Heart right ventricle (tissue), 16 donors: ENCODE results near the gene SLC16A10. TPM values are rescaled to one million over a fixed set of nuclear protein-coding genes. Genes with fewer than 3 reads are reported as not detected.

Experiments used
- ATAC-seq, 8 donors: fragments of 200-7000 bp; cut with Tn5 transposase; one replicate each; pipeline ENCODE4 v1.9.1; 2020; ENCODE audit warnings: mild to moderate bottlenecking in 8 of 8, moderate library complexity in 8 of 8, moderate number of reproducible peaks in 1 of 8
- DNase-seq, 2 donors: peaks; one replicate each; pipeline ENCODE4 v3.0.0-alpha.2; 2020
- H3K27ac ChIP-seq, 10 donors: fragments of 200-600 bp; sonication (generic) in 2 of 10; one replicate each; pipeline versions ENCODE4 v1.5.0 to v1.8.0; 2020 to 2022; ENCODE audit warnings: mild to moderate bottlenecking in 3 of 10
- H3K27me3 ChIP-seq, 7 donors: fragments of 200-600 bp; one replicate each; pipeline ENCODE4 v1.8.0; 2021 to 2022; ENCODE audit warnings: mild to moderate bottlenecking in 2 of 7
- H3K36me3 ChIP-seq, 9 donors: fragments of 200-600 bp; sonication (generic) in 1 of 9; one replicate each; pipeline versions ENCODE4 v1.5.0 to v1.8.0; 2020 to 2022; ENCODE audit warnings: mild to moderate bottlenecking in 2 of 9
- H3K4me1 ChIP-seq, 9 donors: fragments of 200-600 bp; sonication (generic) in 1 of 9; one replicate each; pipeline versions ENCODE4 v1.5.0 to v1.8.0; 2020 to 2022; ENCODE audit warnings: mild to moderate bottlenecking in 4 of 9
- H3K4me3 ChIP-seq, 10 donors: fragments of 200-600 bp; sonication (generic) in 2 of 10; one replicate each; pipeline versions ENCODE4 v1.5.0 to v1.8.0; 2020 to 2022; ENCODE audit warnings: mild to moderate bottlenecking in 7 of 10, moderate library complexity in 2 of 10
- H3K9me3 ChIP-seq, 11 donors: fragments of 200-600 bp in 10 of 11; sonication (generic) in 2 of 11; one replicate each; pipeline versions ENCODE4 v1.5.0 to v1.8.0; 2013 to 2022; ENCODE audit warnings: mild to moderate bottlenecking in 2 of 11, control low read depth in 1 of 11, moderate library complexity in 1 of 11
- CTCF ChIP-seq, 9 donors: fragments of 200-600 bp; sonication (generic) in 2 of 9; IDR thresholded peaks; one replicate each; pipeline versions ENCODE4 v1.5.0 to v1.8.0; 2021 to 2022; ENCODE audit warnings: antibody characterized with exemption in 9 of 9, mild to moderate bottlenecking in 5 of 9, moderate library complexity in 1 of 9
- WGBS, 2 donors: extraction: QIAGEN DNeasy Blood & Tissue Kit; methylation state at CpG; one replicate each; pipeline ENCODE4 v1.1.7; 2013; ENCODE audit warnings: inconsistent platforms in 1 of 2; 5-methylcytosine and 5-hydroxymethylcytosine counted together
- intact Hi-C, 10 donors: fragments of 100-400 bp; cut with DNase I; formaldehyde crosslinking; loops; one replicate each; pipeline versions ENCODE4 v1.11.1 to v1.14.2; 2022
- polyA plus RNA-seq, 2 donors: library from polyadenylated mRNA; stranded (reverse); fragments of 200-250 nt; gene quantifications; one replicate each; pipeline ENCODE4 v1.2.3, GENCODE V29; 2013
- total RNA-seq, 10 donors: library from RNA; stranded (reverse); fragmentation: NEBNext Ultra II Directional in 3 of 10; extraction: Animal tissue kit (Norgen Biotek cat#: 25700) in 3 of 10; gene quantifications; one replicate each; pipeline versions ENCODE4 v1.2.1 to v1.2.4, GENCODE V29; 2021 to 2023
- donor health status: Arrhythmogenic right ventricular cardiomyopathy.
- donor health status: ischemic (EF 13 %, LVEDD 7.1; RV severe dilation, severe dysfunction).
- donor health status: healthy with polysubstance abuse.
- donor health status: DM: no; HTN: yes; CAD: no.
- donor health status: DM: no; HTN: no; CAD: no.
- donor health status: ischemic (EF 25% LVEDD 6.9; RV normal size, moderate dysfunction).
- donor health status: ischemic (EF 25% LVEDD 5.7; RV mildly dilated, moderate dysfunction).
- donor health status: healthy.
- donor health status: DM: yes; HTN: yes; CAD: no.
- donor health status: Ischemic cardiomyopathy.
- donor health status: ischemic (EF 35%, LVEDD 5.7; RV mildly dilated, moderate dysfunction).
- donor health status: nonischemic (EF 11% LVEDD 7.7; RV severe dilation, severe dysfunction).
- donor health status: DM: yes; HTN: yes; CAD: no.
- donor health status: PGD.
- donor health status: ischemic (EF 29% LVEDD 5.4; RV normal size, mild dysfunction).
- donor health status: nonischemic (EF 23%, LVEDD 6.1; RV moderate dilation, normal function).

SLC16A10 gene
- total and polyA plus RNA-seq, 12 donors, result 1.4 to 8.1 (median 5.7) TPM

GRCh38 chr6:111269401-111269970, 182.2 kb downstream of the SLC16A10 start:
- H3K9me3 ChIP-seq, result peaks cover 0 to 25% (median 11%) of the 10 kb centered on the region in 11 donors
- H3K27me3 ChIP-seq, result no peaks in the 10 kb centered on the region
- peaks cover 0 to 14% (median 0%) of the 10 kb centered on the region in 9 donors for H3K4me1 ChIP-seq
- DNase-seq (no peak), ATAC-seq (no peak)
- intact Hi-C loops, result loop anchor here in 1 of 10 donors (10.0 kb wide), 1 partner anchor 375 kb away; no protein-coding TSS in a partner anchor
- no peak overlapping the region for H3K27ac ChIP-seq
- peaks cover 0 to 80% (median 13%) of the 10 kb centered on the region in 9 donors for H3K36me3 ChIP-seq
- WGBS, 2 donors, result 95 to 100% methylated on average over 1 of the region's 1 CpG
- no peak for TF ChIP-seq CTCF (IDR thresholded peaks at IDR 0.05)
- no peak overlapping the region for H3K4me3 ChIP-seq

GRCh38 chr6:111270121-111270520, 182.8 kb downstream of the SLC16A10 start:
- WGBS, 2 donors, result 95 to 99% methylated on average over 4 of the region's 4 CpGs
- Histone ChIP-seq H3K36me3 (peaks cover 0 to 80% (median 14%) of the 10 kb centered on the region in 9 donors), H3K4me3 (no peak overlapping the region), H3K4me1 (peaks cover 0 to 14% (median 0%) of the 10 kb centered on the region in 9 donors), H3K27ac (no peak overlapping the region), H3K9me3 (peaks cover 0 to 31% (median 18%) of the 10 kb centered on the region in 11 donors), H3K27me3 (no peaks in the 10 kb centered on the region)
- no peak for DNase-seq
- intact Hi-C loops, result no loop called here
- TF ChIP-seq CTCF (IDR thresholded peaks at IDR 0.05), result no peak
- no peak for ATAC-seq

- Histone ChIP-seq H3K4me3 (no peak overlapping the region), H3K4me1 (no peaks in the 10 kb centered on the region), H3K27ac (no peak overlapping the region), H3K36me3 (peaks cover 0 to 89% (median 35%) of the 10 kb centered on the region in 9 donors), H3K27me3 (no peaks in the 10 kb centered on the region), H3K9me3 (peaks cover 0 to 45% (median 21%) of the 10 kb centered on the region in 11 donors)
- intact Hi-C loops, result no loop called here
- no peak for ATAC-seq
- TF ChIP-seq CTCF (IDR thresholded peaks at IDR 0.05), result no peak
- no peak for DNase-seq
- 96 to 98% methylated on average over 3 of the region's 3 CpGs for WGBS, 2 donors
Observed at GRCh38 chr6:111274593-111275217, 187.4 kb downstream of the SLC16A10 start.

- no peak for DNase-seq
- H3K36me3 ChIP-seq, result peaks cover 0 to 92% (median 35%) of the 10 kb centered on the region in 9 donors
Observed at GRCh38 chr6:111276335-111276734, 189.0 kb downstream of the SLC16A10 start.

More at GRCh38 chr6:111276335-111276734, 189.0 kb downstream of the SLC16A10 start:
- no peaks in the 10 kb centered on the region for H3K4me1 ChIP-seq
- intact Hi-C loops, result no loop called here
- H3K27ac ChIP-seq, result no peak overlapping the region
- no peak for ATAC-seq
- H3K4me3 ChIP-seq, result no peak overlapping the region
- no peak for TF ChIP-seq CTCF (IDR thresholded peaks at IDR 0.05)
- H3K27me3 ChIP-seq, result no peaks in the 10 kb centered on the region
- H3K9me3 ChIP-seq, result peaks cover 0 to 45% (median 21%) of the 10 kb centered on the region in 11 donors
- WGBS, 2 donors, result 95% methylated on average over 2 of the region's 2 CpGs
